Measurements from ENCODE around the gene LIMK2.
"Not testable (repeated sequence)": the region's sequence is repeated elsewhere in the genome, so short reads cannot be mapped to it uniquely, and the experiment has no call there.

Gene LIMK2

DNA sequence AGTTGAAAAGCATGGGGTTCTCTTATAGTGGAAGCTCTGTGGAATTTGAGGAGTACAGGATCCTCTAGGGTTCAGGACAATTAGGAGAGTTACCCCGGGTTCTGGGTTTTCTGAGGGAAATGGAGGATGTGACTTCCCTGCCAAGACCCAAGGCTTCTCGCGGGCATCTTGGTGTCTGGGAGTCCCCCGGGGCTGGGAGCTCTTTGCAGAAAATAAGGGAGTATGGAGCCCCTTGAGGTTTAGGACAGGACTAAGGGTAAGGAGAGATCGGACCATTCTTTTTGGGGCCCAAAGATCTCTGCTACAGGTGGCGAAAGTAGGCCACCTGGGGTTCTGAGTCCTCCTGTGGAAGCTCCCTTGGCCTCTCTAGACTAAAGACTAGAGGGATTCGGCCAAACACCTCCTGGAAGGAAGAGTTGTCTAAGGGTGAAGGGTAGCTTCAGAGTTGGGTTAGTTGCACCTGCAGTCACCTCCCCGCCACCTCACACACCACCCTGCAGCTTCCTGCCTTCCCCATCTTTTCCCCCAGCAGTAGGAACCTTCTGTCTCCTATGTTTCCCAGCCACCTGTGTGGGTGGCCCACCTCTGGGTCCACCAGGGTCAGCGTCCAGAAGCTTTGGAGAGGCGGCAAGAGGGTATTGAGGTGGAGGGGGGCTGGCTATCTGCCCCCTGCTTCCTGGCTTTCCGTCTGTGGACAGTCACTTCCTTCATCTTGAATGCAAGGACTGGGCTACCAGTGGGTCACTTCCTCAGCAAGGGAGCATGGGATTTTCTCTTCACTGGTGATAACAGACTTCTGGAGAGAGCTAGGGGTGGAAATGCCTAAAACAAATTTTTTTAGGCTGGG lies 908 bp downstream of the LIMK2 start:
- DNase-seq: no peak

DNA sequence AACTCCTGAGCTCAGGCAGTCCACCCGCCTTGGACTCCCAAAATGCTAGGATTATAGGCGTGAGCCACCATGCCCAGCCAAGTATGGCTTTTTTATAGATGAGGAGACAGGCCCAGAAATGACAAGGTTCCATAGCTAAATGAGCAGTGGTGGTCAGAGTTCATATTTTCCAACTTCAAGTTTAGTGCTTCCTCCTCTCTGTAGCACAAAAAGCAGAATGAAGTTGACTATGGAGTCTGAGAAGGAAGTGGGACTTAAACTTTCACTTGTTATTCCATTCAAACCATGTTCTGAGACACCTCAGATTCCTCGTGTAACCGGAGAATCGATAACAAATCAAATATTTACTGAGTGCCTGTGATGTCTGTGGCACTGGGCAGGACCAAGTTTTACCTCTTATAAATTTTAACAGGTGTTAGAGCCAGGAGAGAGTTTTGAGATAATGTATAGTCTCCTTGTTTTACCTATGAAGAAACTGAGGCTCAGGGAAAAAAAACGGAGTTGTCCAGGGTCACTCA lies 3.0 kb downstream of the LIMK2 start:
- no peak for DNase-seq

GRCh38 chr22:31218565-31219262 lies 6.6 kb downstream of the LIMK2 start:
- DNase-seq: no peak

- DNase-seq: no peak
These were observed 9.0 kb downstream of the LIMK2 start for GRCh38 chr22:31221084-31221483.

- no peak for DNase-seq
These were observed 10.6 kb downstream of the LIMK2 start for GRCh38 chr22:31222736-31223135.

DNA sequence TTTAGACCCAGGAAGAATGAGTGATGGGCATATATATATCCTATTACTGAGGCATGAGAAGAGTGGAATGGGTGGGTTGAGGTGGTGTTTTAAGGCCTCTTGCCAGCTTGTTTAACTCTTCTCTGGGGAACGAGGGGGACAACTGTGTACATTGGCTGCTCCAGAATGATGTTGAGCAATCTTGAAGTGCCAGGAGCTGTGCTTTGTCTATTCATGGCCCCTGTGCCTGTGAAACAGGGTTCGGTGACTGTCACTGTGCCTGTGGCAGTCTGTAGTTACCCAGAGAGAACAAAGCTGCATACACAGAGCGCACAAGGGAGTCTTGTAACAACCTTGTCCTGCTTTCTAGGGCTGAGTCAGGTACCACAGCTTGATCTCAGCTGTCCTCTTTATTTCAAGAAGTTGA lies 11.7 kb downstream of the LIMK2 start:
- DNase-seq: no peak

DNA sequence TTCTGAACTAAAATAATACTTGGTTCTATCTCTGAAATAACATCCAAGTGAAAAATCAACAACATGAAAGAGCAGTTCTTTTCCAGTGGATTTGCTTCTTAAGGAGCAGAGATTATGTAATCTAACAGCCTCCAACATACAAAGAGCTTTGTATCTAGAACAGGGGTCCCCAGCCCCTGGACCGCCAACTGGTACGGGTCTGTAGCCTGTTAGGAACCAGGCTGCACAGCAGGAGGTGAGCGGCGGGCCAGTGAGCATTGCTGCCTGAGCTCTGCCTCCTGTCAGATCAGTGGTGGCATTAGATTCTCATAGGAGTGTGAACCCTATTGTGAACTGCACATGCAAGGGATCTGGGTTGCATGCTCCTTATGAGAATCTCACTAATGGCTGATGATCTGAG lies 12.6 kb downstream of the LIMK2 start:
- DNase-seq: not testable (repeated sequence)

DNA sequence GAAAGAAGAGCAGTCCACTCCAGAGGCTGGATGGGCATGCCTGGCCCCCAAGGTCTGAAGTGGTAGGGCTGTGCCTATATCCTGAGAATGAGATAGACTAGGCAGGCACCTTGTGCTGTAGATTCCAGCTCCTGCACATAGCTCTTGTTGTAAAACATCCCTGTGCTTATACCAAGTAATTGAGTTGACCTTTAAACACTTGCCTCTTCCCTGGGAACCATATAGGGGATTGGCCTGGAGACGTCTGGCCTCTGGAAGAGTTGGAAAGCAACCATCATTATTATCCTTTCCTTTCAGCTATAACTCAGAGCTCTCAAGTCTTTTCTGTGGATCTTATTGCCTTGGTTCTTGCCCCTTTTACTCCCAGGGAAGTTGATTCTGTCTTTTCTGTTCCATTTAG lies 15.1 kb downstream of the LIMK2 start:
- DNase-seq: no peak

DNA sequence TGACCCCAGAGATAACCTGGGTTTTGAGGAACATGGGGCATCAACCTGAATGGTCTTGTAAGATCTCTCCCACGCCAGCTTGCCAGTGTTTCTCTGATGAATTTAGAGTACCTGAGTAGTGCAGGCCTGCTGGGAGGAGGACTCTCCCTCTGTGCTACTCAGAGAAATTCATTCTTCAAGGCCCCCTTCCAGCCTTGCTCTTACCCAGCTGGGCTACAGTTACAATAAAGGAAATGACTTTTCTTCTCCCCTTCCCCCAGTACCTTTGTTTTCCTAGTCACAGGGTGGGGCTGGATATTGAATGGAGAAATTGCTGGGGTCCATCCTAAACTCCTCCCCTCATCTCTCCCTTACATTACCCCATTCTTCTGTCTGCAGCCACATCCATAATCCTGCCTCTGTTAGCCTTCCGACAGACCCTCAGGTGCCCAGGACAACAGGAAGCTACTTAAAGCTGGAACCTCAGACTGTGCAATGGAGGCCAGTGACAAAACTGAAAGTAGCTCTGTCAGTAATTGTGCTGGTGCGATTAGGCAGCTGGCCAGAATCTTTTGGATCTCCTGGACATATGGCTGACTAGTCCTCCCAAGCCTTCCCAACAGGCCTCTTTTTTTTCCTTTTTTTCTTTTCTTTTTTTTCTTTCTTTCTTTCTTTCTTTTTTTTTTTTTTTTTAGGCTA lies 17.4 kb downstream of the LIMK2 start:
- DNase-seq: no peak

- DNase-seq: no peak
These were observed 18.2 kb downstream of the LIMK2 start for GRCh38 chr22:31230155-31230870.

GRCh38 chr22:31230871-31231621 lies 18.9 kb downstream of the LIMK2 start:
- peak; percentile 53 for DNase-seq

DNA sequence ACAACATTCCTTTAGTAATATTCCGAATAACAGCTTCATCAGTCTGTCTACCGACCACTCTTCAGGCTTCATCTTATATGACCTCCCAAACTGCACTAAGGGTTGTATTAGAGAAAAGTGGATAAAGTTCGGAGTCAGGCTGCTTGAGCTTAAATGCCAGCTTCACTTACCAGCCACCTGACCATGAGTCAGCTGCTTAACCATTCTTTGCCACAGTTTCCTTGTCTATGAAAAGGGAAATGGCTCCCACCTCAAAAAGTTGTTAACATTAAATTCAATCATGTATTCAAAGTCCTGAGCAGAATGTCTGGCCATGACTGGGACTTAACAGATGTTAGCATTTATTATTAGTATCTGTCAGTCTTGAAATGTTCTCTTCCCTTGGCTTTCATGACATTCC lies 20.9 kb downstream of the LIMK2 start:
- DNase-seq: no peak

DNA sequence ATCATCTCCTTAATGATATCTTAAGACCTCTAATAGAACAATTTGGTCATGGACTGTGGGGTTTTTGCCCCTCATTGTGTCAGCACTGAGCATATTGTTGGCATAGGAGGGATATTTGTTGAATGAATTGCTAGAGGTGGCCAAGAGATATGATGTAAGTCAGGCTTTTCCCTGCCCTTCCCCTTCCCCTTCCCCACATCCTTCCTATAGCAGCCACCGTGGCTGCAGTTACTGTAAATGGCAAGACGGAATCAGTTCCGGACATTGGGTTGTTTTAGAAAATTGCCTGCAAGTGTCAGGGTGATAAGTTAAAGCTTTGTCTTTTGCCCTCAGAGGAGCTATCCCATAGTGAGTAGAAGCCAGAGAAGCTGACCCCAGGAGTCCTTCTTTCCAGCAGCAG lies 23.0 kb downstream of the LIMK2 start:
- DNase-seq: no peak

- not testable (repeated sequence) for DNase-seq
These were observed 23.9 kb downstream of the LIMK2 start for GRCh38 chr22:31236044-31236443.

GRCh38 chr22:31238057-31238456 lies 26.0 kb downstream of the LIMK2 start:
- DNase-seq: no peak

GRCh38 chr22:31239771-31240370 lies 27.8 kb downstream of the LIMK2 start:
- no peak for DNase-seq

DNA sequence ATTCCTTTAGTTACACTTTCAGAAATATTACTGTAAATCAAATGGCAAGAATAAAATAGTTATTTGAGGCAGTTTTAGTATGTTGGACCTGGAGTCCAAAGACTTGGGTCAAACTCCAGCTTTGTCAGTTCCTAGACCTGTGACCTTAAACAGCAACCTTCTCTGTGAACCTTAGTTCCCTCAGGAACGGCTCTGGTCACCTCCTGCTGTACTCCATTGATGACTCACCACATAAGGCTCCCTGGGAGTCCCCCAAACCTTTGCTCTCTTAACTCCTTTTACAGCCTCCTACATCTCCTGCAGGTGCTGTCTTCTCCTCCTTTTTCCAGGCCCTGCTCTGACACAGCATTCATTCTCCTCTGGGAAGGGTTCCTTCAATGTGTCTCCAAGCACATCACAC lies 29.1 kb downstream of the LIMK2 start:
- DNase-seq: no peak

DNA sequence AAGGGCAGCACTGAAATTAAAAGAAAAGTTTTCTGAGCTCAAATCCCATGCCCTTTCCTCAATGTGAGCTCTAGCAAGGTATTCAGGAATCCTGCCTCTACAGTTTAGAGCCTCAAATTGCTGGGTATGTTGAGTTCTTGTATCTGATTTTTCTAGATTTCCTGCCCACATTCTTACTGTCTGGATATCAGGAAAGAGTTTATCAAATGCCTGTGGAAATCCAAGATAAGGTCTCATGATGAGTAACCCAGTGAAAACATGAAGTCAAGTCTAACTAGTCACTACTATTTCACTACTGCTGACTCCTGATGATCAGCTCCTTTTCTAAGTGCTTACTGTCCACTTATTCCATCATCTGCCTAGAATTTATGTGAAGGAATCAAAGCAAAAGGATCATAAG lies 29.8 kb downstream of the LIMK2 start:
- no peak for DNase-seq

GRCh38 chr22:31243339-31244045 lies 31.4 kb downstream of the LIMK2 start:
- no peak for DNase-seq

GRCh38 chr22:31244046-31244942 lies 32.2 kb downstream of the LIMK2 start:
- no peak for DNase-seq

Measured in left hindlimb (tissue), 1 donor.